ENCODE data around the gene TRMT13. TPM values are rescaled to one million over a fixed set of nuclear protein-coding genes. Genes with fewer than 3 reads are reported as not detected.

The TRMT13 gene
- total and polyA plus RNA-seq, 9 of the 15 experiments (the other 6 are each of a cell fraction or from before 2014, with no cell fraction given), result 18.7 to 33.0 (median 28.9) TPM

- H3K4me3 ChIP-seq, result no peak overlapping the region
- H3K27me3 ChIP-seq (ENCODE audit: control insufficient read depth in 2 of 2, insufficient read depth in 2 of 2, low read length in 2 of 2), result no peaks in the 10 kb centered on the region
- no peak overlapping the region for H3K4me2 ChIP-seq (ENCODE audit: insufficient read depth, low read length)
- no peaks in the 10 kb centered on the region for H4K20me1 ChIP-seq (replicated peaks; ENCODE audit: control insufficient read depth, insufficient read depth, low read length)
- in situ Hi-C loops (cut with MboI), result no loop called here
- BruUV-seq (replicated peaks), result no TSS peak
- DNase-seq (ENCODE audit: extremely low read depth in 1 of 4, low spot score in 3 of 4), result no peak
- intact Hi-C loops (cut with micrococcal nuclease), result no loop called here
- TF ChIP-seq MAX (CRISPR knock-in tag; IDR thresholded peaks at IDR 0.05) (no peak), PHTF2 (CRISPR knock-in tag; IDR thresholded peaks at IDR 0.05) (no peak), BHLHE40 (IDR thresholded peaks at IDR 0.05; ENCODE audit: low read length) (no peak), KAT8 (IDR thresholded peaks at IDR 0.05; ENCODE audit: low read depth) (no peak), USF1 (CRISPR knock-in tag; IDR thresholded peaks at IDR 0.05) (no peak), TCF7 (IDR thresholded peaks at IDR 0.05; ENCODE audit: borderline replicate concordance) (no peak)
- WGBS (ENCODE audit: insufficient coverage, low coverage, missing lambda C conversion rate), result 62% methylated on average over 1 of the region's 1 CpG
- no peaks in the 10 kb centered on the region for H3K4me1 ChIP-seq (replicated peaks in 1 of 2; ENCODE audit: control insufficient read depth in 2 of 2, insufficient read depth in 2 of 2, low read length in 2 of 2)
- peaks cover 76% of the 10 kb centered on the region for H3K36me3 ChIP-seq (ENCODE audit: control insufficient read depth, insufficient read depth, low read length)
- peaks cover 2% of the 10 kb centered on the region for H3K9me1 ChIP-seq (ENCODE audit: control insufficient read depth, insufficient read depth, low read length)
- H3K9me3 ChIP-seq (replicated peaks; ENCODE audit: control insufficient read depth, insufficient read depth, low read depth, low read length), result no peaks in the 10 kb centered on the region
- ChIA-PET CTCF (ENCODE audit: low intra/inter-chr PET ratio) (no interaction called here), POLR2A (interaction anchor here (1.5 kb wide), 1 partner anchor 8 kb away, joined by 4 read pairs; no protein-coding TSS in a partner anchor)
- no peak for FAIRE-seq
- peaks cover 21% of the 10 kb centered on the region for H3K79me2 ChIP-seq (ENCODE audit: control insufficient read depth, insufficient read depth, low read length)
- H3K27ac ChIP-seq (ENCODE audit: extremely low read depth, low read depth, low read length), result no peak overlapping the region
- no peak for ATAC-seq
- no peak overlapping the region for H2AFZ ChIP-seq (ENCODE audit: low read depth, low read length)
- no peak overlapping the region for H3K9ac ChIP-seq (ENCODE audit: insufficient read depth in 1 of 2, low read depth in 2 of 2, low read length in 2 of 2)
Measured at GRCh38 chr1:100122177-100122576, 10.8 kb upstream of the TRMT13 start.

Measured in K562 (cell line).